Type B pancreatic cell (in vitro differentiated cells): ENCODE measurements around the gene CCT8. TPM values are rescaled to one million over a fixed set of nuclear protein-coding genes. Genes with fewer than 3 reads are reported as not detected.
A peak's percentile ranks its signal among the peaks of the same experiment; 100 is the strongest.

Experiments used
- DNase-seq: peaks from one replicate; pipeline ENCODE4 v3.0.0; 2021; ENCODE audit warnings: mixed read lengths; ENCODE audit not compliant: unreplicated experiment; ENCODE audit errors: extremely low spot score
- H3K27ac Mint-ChIP-seq: 2 replicates; pipeline ENCODE4 v1.8.0; 2021; ENCODE audit warnings: mild to moderate bottlenecking, mixed read lengths
- H3K27me3 Mint-ChIP-seq: 2 replicates; pipeline ENCODE4 v1.8.0; 2021; ENCODE audit warnings: mixed read lengths
- H3K36me3 Mint-ChIP-seq: 2 replicates; pipeline ENCODE4 v1.8.0; 2021; ENCODE audit warnings: mixed read lengths
- H3K4me1 Mint-ChIP-seq: one replicate; pipeline ENCODE4 v1.8.0; 2021; ENCODE audit warnings: mixed read lengths; ENCODE audit not compliant: unreplicated experiment
- H3K4me3 Mint-ChIP-seq: 2 replicates; pipeline ENCODE4 v1.8.0; 2021; ENCODE audit warnings: mild to moderate bottlenecking, mixed read lengths
- H3K9me3 Mint-ChIP-seq: 2 replicates; pipeline ENCODE4 v1.8.0; 2021; ENCODE audit warnings: mixed read lengths
- CTCF ChIP-seq: fragments of 200-600 bp; sonication (generic); conservative IDR thresholded peaks from 2 replicates; pipeline ENCODE4 v1.5.0; 2021; ENCODE audit warnings: antibody characterized with exemption, mild to moderate bottlenecking
- long read RNA-seq: library from polyadenylated mRNA; unstranded; transcript quantifications from one replicate; pipeline ENCODE4 v2.0.0, GENCODE V29; 2020
- total RNA-seq: library from RNA; stranded (reverse); gene quantifications from 2 replicates; pipeline ENCODE4 v1.2.1, GENCODE V29; 2021; ENCODE audit warnings: low replicate concordance

The CCT8 gene
- total RNA-seq = 167 and 218 TPM in 2 replicates
- long read RNA-seq, transcript CCT8-204 (15 exons, 1,872 nt) = minor isoform, 9 of 1,733 reads
- long read RNA-seq, transcript CCT8-201 (15 exons, 2,005 nt) = major isoform, 1,563 of 1,733 reads
- long read RNA-seq, partial matches to known transcripts = 92 of 1,733 reads
- long read RNA-seq, other reads (novel, unspliced or antisense) = 69 of 1,733 reads

GRCh38 chr21:29073222-29074006 lies at the start of gene CCT8:
TSS of gene CCT8 (minus strand) at chr21:29073648. CDS start at chr21:29073590, 58 bp downstream.
- DNase-seq = peak; percentile 97
- Mint-ChIP-seq H3K4me1 (peaks cover 18% of the 10 kb centered on the region), H3K27ac (peak within 1 kb of the TSS; percentile 99), H3K9me3 (no peaks in the 10 kb centered on the region), H3K36me3 (peaks cover 9% of the 10 kb centered on the region), H3K27me3 (no peaks in the 10 kb centered on the region), H3K4me3 (peak within 1 kb of the TSS; percentile 100)
- TF ChIP-seq CTCF = no peak

GRCh38 chr21:29121759-29122158 lies 48.3 kb upstream of the CCT8 start:
- H3K4me1 Mint-ChIP-seq = peaks cover 4% of the 10 kb centered on the region
- H3K27me3 Mint-ChIP-seq = no peaks in the 10 kb centered on the region
- no peak overlapping the region for H3K27ac Mint-ChIP-seq
- no peak overlapping the region for H3K4me3 Mint-ChIP-seq
- H3K9me3 Mint-ChIP-seq = no peaks in the 10 kb centered on the region
- H3K36me3 Mint-ChIP-seq = no peaks in the 10 kb centered on the region
- no peak for TF ChIP-seq CTCF
- DNase-seq = no peak

- Mint-ChIP-seq H3K9me3 (no peaks in the 10 kb centered on the region), H3K36me3 (no peaks in the 10 kb centered on the region), H3K4me3 (no peak overlapping the region), H3K27me3 (no peaks in the 10 kb centered on the region), H3K27ac (no peak overlapping the region), H3K4me1 (peaks cover 9% of the 10 kb centered on the region)
- no peak for TF ChIP-seq CTCF
- no peak for DNase-seq
Measured at GRCh38 chr21:29117372-29117955, 44.0 kb upstream of the CCT8 start.

- DNase-seq = no peak
- no peak for TF ChIP-seq CTCF
- H3K27ac Mint-ChIP-seq = peak overlapping the region; percentile 82
- no peaks in the 10 kb centered on the region for H3K27me3 Mint-ChIP-seq
- no peak overlapping the region for H3K4me3 Mint-ChIP-seq
- H3K36me3 Mint-ChIP-seq = no peaks in the 10 kb centered on the region
- no peaks in the 10 kb centered on the region for H3K9me3 Mint-ChIP-seq
- peaks cover 9% of the 10 kb centered on the region for H3K4me1 Mint-ChIP-seq
Measured at GRCh38 chr21:29115899-29116298, 42.5 kb upstream of the CCT8 start.

- DNase-seq = no peak
- H3K9me3 Mint-ChIP-seq = no peaks in the 10 kb centered on the region
- peak overlapping the region; percentile 6 for H3K4me3 Mint-ChIP-seq
- H3K27me3 Mint-ChIP-seq = no peaks in the 10 kb centered on the region
- no peaks in the 10 kb centered on the region for H3K36me3 Mint-ChIP-seq
- H3K4me1 Mint-ChIP-seq = peaks cover 9% of the 10 kb centered on the region
- peak overlapping the region; percentile 82 for H3K27ac Mint-ChIP-seq
- TF ChIP-seq CTCF = no peak
Measured at GRCh38 chr21:29114765-29115500, 41.5 kb upstream of the CCT8 start.
